AG04450 (cell line): ENCODE measurements around the gene NDEL1. TPM values are rescaled to one million over a fixed set of nuclear protein-coding genes. Genes with fewer than 3 reads are reported as not detected.

Experiments
- CTCF ChIA-PET: fragments of 300-600, 350-600 bp; formaldehyde crosslinking; extraction: SDS; loops from one replicate; lab custom pipeline; 2022; ENCODE audit warnings: antibody characterized with exemption, inconsistent platforms; lab: Charles Lee
- POLR2A ChIA-PET: fragments of 350-600 bp; formaldehyde crosslinking; extraction: SDS; loops from one replicate; lab custom pipeline; 2021; ENCODE audit warnings: antibody characterized with exemption, inconsistent platforms; lab: Yijun Ruan, JAX
- DNase-seq: peaks from one replicate; pipeline ENCODE4 v3.0.0-alpha.2; 2011; ENCODE audit warnings: low read depth, low spot score
- H3K27ac ChIP-seq: one replicate; pipeline ENCODE4 v1.5.1; 2012; ENCODE audit warnings: low read depth, low read length, control low read depth
- H3K27me3 ChIP-seq: one replicate; pipeline ENCODE4 v1.6.0; 2012; ENCODE audit warnings: low read length; ENCODE audit not compliant: control insufficient read depth, insufficient read depth
- H3K4me3 ChIP-seq: 2 replicates; pipeline ENCODE4 v1.5.1; 2011; ENCODE audit warnings: mild to moderate bottlenecking, low read depth, low read length, control low read depth
- H3K9me3 ChIP-seq: 2 replicates; pipeline ENCODE4 v1.5.1; 2012; ENCODE audit warnings: low read length; ENCODE audit not compliant: control insufficient read depth, insufficient read depth
- polyA plus RNA-seq: library from polyadenylated mRNA; depleted of rRNA; stranded (reverse); fragments of >200 nt; gene quantifications from 2 replicates; pipeline ENCODE4 v1.2.3, GENCODE V29; 2011
- TF ChIP-seq, protein P1 (sequence below): IDR thresholded peaks from 2 replicates; pipeline ENCODE4 v1.5.1; 2011; ENCODE audit warnings: low read depth, low read length, control low read depth, inconsistent platforms

The NDEL1 gene
- polyA plus RNA-seq, 1 experiment = 74.7 TPM

- TF ChIP-seq, protein P1, sequence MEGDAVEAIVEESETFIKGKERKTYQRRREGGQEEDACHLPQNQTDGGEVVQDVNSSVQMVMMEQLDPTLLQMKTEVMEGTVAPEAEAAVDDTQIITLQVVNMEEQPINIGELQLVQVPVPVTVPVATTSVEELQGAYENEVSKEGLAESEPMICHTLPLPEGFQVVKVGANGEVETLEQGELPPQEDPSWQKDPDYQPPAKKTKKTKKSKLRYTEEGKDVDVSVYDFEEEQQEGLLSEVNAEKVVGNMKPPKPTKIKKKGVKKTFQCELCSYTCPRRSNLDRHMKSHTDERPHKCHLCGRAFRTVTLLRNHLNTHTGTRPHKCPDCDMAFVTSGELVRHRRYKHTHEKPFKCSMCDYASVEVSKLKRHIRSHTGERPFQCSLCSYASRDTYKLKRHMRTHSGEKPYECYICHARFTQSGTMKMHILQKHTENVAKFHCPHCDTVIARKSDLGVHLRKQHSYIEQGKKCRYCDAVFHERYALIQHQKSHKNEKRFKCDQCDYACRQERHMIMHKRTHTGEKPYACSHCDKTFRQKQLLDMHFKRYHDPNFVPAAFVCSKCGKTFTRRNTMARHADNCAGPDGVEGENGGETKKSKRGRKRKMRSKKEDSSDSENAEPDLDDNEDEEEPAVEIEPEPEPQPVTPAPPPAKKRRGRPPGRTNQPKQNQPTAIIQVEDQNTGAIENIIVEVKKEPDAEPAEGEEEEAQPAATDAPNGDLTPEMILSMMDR = no peak
- ChIA-PET POLR2A (no interaction called here), CTCF (no interaction called here)
- no peak for DNase-seq
- Histone ChIP-seq H3K27me3 (no peaks in the 10 kb centered on the region), H3K9me3 (no peaks in the 10 kb centered on the region), H3K27ac (no peak overlapping the region), H3K4me3 (no peak overlapping the region)
Measured at GRCh38 chr17:8463099-8463498, 27.4 kb downstream of the NDEL1 start.

- H3K27ac ChIP-seq = no peak overlapping the region
- POLR2A ChIA-PET = interaction anchor here (0.6 kb wide), 1 partner anchor 211 kb away, joined by 4 read pairs; no protein-coding TSS in a partner anchor
- H3K9me3 ChIP-seq = no peaks in the 10 kb centered on the region
- no peaks in the 10 kb centered on the region for H3K27me3 ChIP-seq
- CTCF ChIA-PET = interaction anchor here (0.6 to 0.9 kb wide), 2 partner anchors 28 to 55 kb away, joined by 3 read pairs; no protein-coding TSS in a partner anchor
- TF ChIP-seq, protein P1 = no peak
- H3K4me3 ChIP-seq = no peak overlapping the region
- DNase-seq = no peak
Measured at GRCh38 chr17:8464941-8465340, 29.3 kb downstream of the NDEL1 start.

DNA sequence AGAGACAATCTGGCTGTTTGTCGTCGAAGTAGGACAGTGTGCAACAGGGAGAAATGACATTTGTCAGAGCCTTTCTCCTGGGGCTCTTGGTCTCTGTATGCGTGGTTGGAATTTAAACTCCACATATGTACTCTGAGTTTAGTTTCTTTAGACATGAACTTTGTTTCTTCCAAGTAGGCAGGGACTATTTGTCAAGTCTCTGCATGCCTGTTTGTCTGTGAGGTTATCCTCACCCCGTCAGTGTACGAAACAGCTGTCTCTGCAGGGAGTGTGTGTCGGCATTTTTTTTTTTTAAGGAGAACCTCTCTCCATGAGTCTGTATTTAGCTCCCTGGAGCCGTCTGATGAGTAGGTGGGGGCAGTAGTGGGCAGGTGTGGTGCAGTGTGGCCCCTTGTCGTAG lies 29.7 kb downstream of the NDEL1 start:
- TF ChIP-seq, protein P1 = no peak
- H3K27me3 ChIP-seq = no peaks in the 10 kb centered on the region
- H3K4me3 ChIP-seq = no peak overlapping the region
- ChIA-PET CTCF (interaction anchor here (0.6 to 0.9 kb wide), 2 partner anchors 28 to 55 kb away, joined by 3 read pairs; no protein-coding TSS in a partner anchor), POLR2A (interaction anchor here (0.6 kb wide), 1 partner anchor 211 kb away, joined by 4 read pairs; no protein-coding TSS in a partner anchor)
- no peak for DNase-seq
- no peaks in the 10 kb centered on the region for H3K9me3 ChIP-seq
- peak overlapping the region; percentile 31 for H3K27ac ChIP-seq

- Histone ChIP-seq H3K9me3 (no peaks in the 10 kb centered on the region), H3K27me3 (no peaks in the 10 kb centered on the region), H3K27ac (peak overlapping the region; percentile 31), H3K4me3 (no peak overlapping the region)
- POLR2A ChIA-PET = interaction anchor here (0.6 kb wide), 1 partner anchor 210 kb away, joined by 4 read pairs; no protein-coding TSS in a partner anchor
- TF ChIP-seq, protein P1 = no peak
- DNase-seq = no peak
- CTCF ChIA-PET = no interaction called here
Measured at GRCh38 chr17:8465759-8466158, 30.1 kb downstream of the NDEL1 start.

DNA sequence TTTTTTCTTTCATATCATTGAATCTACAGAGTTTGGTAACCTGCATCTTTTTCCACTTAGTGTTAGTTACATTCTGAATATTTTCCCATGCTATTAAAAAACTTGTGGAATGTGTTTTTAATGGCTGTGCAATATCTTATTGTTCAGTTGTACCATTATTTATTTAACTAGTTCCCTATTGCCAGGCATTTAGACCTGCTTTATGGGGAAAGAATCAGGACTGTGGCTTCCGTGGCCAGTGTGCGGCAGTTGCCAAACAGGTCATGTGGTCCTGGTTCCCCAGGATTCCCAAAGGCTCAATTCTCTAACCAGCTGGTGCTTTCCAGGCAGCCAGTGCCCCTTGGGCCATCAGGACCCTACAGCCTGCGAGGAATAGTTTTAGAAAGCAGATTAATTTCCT lies 30.8 kb downstream of the NDEL1 start:
- Histone ChIP-seq H3K4me3 (no peak overlapping the region), H3K27me3 (no peaks in the 10 kb centered on the region), H3K9me3 (no peaks in the 10 kb centered on the region), H3K27ac (peak overlapping the region; percentile 22)
- CTCF ChIA-PET = no interaction called here
- POLR2A ChIA-PET = no interaction called here
- TF ChIP-seq, protein P1 = no peak
- peak; percentile 11 for DNase-seq
